Gastroesophageal sphincter (tissue), 3 donors: ENCODE data around the gene BST1.

Experiments
- CTCF ChIP-seq, 4 experiments: fragments of 200-600 bp in 2 of 4; fragments of 450-650 bp in 2 of 4; sonication (generic) in 1 of 4; IDR thresholded peaks; one replicate each; pipeline ENCODE4 v1.5.1; 2017 to 2019; ENCODE audit warnings: antibody characterized with exemption in 4 of 4, mild to moderate bottlenecking in 2 of 4, moderate library complexity in 2 of 4
- EP300 ChIP-seq: sonication (generic); formaldehyde crosslinking; IDR thresholded peaks from one replicate; pipeline ENCODE4 v1.6.1; 2017; ENCODE audit warnings: antibody characterized with exemption, mild to moderate bottlenecking
- POLR2A ChIP-seq, 2 donors: fragments of 450-650 bp; IDR thresholded peaks; one replicate each; pipeline ENCODE4 v1.6.1; 2017; ENCODE audit warnings: antibody characterized with exemption in 2 of 2, mild to moderate bottlenecking in 2 of 2, moderate library complexity in 1 of 2
- POLR2AphosphoS5 ChIP-seq: sonication (generic); formaldehyde crosslinking; IDR thresholded peaks from one replicate; pipeline ENCODE4 v1.6.1; 2017; ENCODE audit warnings: antibody characterized with exemption

- TF ChIP-seq CTCF (IDR thresholded peaks at IDR 0.05) (no peak), POLR2AphosphoS5 (no peak), EP300 (no peak), POLR2A (IDR thresholded peaks at IDR 0.05) (no peak)
These were observed 36.0 kb downstream of the BST1 start for GRCh38 chr4:15738877-15739276.
